Measurements from ENCODE around the gene PLEKHM3.

The PLEKHM3 gene

DNA sequence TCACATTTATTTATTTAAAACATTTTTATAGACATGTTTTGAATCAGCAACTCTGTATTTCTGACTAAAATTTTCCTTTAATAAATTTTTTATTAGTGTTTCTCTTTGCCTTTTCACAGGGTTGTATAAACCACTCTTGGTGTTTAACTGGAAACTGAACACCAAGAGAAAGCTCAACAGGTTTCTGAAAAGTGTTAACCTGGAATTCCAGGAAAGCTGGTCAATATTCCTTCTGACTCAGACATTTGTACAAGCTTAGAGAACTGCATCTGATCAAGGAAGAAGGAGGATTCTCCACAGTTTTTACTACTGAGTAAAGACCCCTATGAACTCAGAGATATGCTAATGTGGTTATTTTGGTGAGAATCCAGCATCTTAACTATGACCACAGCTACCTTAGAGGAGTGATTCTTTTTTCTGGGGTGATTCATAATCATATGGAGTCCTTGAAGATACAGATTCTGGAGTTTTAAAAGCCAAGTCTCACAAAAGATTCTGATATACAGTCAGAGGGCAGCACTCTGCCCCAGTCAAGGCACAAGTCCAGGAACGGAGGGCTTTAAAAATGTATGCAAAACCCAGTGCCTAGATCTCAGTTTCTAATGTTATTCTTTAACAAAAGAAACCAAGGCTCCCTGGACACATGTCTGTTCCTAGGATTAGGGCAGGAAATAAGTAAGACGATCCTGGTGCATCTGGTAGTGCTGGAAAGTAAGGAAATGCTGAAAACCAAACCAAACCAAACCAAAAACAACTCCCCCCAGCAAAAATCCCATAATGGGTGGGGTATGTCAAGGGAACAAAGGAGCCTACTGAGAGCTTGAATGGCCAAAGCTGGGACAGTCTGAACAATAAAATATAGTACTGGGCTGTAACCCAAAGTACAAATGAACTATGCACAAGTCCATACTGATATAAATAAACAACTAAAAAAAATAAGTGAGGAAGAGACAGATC, 170.6 kb downstream of the PLEKHM3 start:
- H3K4me3 ChIP-seq (ENCODE audit: low read length), result no peak overlapping the region
- TF ChIP-seq ZNF274 (IDR thresholded peaks at IDR 0.05; ENCODE audit: low read depth, low read length), result no peak

DNA sequence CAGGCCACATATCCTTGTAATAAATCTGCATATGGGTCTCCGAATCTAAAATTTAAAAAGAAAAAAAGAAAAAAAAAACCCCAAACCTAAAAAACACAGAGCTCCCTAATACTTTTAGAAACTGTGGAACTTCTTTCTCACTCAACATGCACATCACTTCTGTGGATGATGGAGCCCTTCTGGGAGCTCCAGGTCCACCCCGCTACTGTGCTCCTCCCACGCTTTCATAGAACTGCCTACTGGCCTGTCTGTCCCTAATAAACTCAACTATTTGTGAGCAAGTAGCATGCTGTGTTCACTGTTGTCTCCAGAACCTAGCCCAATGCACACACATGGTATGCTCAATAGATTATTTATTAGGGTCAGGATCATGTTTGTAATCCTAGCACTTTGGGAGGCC, 172.5 kb downstream of the PLEKHM3 start:
- H3K4me3 ChIP-seq (ENCODE audit: low read length), result no peak overlapping the region
- TF ChIP-seq ZNF274 (IDR thresholded peaks at IDR 0.05; ENCODE audit: low read depth, low read length), result no peak

- TF ChIP-seq ZNF274 (IDR thresholded peaks at IDR 0.05; ENCODE audit: low read depth, low read length), result no peak
- H3K4me3 ChIP-seq (ENCODE audit: low read length), result no peak overlapping the region
Measured at GRCh38 chr2:207849443-207849842, 175.9 kb downstream of the PLEKHM3 start.

DNA sequence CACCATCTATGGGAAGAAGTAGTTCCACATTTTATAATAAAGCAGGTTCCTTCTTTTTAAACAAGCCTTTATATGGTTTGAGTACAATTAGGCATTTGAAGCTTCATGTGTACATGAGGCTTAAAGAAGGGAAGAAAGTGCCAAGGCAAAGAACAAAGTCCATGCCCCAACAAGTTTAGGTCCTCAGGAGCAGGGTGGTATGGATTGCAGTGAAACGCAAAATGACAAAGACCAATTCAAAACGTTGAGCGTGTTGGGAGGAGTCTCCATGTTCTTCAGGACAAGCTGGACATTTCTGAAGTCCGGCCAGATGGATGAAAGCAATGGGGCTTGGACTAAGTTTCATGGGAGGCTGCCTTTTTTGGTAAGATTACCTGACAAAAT, 176.8 kb downstream of the PLEKHM3 start:
- H3K4me3 ChIP-seq (ENCODE audit: low read length), result no peak overlapping the region
- TF ChIP-seq ZNF274 (IDR thresholded peaks at IDR 0.05; ENCODE audit: low read depth, low read length), result no peak

DNA sequence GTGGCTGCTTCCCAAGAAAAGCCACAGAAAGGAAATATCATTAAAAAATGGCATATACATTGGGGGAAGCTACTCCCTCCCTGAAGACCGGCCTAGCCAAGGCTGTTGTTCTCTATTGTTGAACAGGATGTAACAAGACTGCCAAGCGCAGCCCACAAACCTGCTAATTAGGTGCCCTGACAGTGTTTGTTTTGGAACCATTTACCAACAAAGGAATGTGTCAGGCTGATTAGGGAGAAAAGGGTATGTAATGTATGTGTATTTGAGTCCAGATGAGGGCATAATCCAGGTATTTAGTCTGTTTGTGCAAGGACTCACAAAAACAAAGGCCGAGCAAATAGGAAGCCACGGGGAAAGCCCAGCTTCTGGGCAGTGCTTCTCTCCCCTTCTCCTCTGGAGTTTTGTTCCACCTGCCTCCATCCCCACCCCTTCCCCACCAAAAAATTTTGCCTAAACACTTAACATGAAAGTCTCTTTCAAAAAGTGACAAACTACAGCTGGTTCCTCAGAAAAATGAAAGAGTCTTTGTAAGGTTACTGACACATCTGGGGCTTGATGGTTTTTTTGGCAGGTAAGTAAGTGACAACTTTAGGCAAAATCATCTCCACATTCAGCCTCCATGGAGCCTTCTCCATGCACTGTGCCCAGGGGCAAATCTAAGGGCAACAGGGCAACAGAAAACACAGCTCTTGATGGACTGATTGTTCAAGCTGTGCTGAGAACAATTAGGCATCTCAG, 177.4 kb downstream of the PLEKHM3 start:
- TF ChIP-seq ZNF274 (IDR thresholded peaks at IDR 0.05; ENCODE audit: low read depth, low read length), result no peak
- no peak overlapping the region for H3K4me3 ChIP-seq (ENCODE audit: low read length)

DNA sequence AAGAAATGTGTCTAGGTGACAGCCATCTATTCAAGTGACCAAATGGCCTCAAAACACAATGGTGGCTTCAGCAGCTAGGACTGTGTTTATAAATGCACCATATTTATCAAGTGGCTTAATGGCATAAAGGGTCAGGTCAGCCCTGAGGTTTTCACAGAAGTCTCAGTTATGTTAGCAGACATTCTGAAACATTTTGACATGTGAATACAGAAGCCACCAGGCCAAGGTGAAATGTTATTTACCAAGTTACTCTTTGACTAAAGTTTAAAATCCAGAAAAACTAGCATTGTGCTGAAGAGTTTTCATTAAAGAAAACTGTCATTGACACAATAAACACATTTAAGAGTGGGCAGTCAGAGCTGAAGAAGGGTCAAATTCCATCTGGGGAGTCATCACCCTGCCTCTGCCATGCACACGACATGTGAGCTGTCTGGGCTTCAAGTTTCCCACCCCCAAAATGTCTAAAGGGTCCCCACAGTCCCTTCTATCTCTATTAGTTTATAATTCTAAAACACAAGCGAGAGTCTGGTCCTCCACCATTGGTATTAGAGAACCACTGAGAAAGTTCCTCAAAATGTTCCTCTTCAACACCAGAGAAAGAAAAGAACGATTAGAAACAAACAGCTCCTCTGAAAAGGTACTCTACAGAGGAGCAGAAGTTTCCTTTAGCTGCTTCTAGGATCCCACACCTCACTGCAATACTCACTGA, 178.1 kb downstream of the PLEKHM3 start:
- no peak for TF ChIP-seq ZNF274 (IDR thresholded peaks at IDR 0.05; ENCODE audit: low read depth, low read length)
- no peak overlapping the region for H3K4me3 ChIP-seq (ENCODE audit: low read length)

- no peak overlapping the region for H3K4me3 ChIP-seq (ENCODE audit: low read length)
- no peak for TF ChIP-seq ZNF274 (IDR thresholded peaks at IDR 0.05; ENCODE audit: low read depth, low read length)
Measured at GRCh38 chr2:207845202-207845864, 180.0 kb downstream of the PLEKHM3 start.

DNA sequence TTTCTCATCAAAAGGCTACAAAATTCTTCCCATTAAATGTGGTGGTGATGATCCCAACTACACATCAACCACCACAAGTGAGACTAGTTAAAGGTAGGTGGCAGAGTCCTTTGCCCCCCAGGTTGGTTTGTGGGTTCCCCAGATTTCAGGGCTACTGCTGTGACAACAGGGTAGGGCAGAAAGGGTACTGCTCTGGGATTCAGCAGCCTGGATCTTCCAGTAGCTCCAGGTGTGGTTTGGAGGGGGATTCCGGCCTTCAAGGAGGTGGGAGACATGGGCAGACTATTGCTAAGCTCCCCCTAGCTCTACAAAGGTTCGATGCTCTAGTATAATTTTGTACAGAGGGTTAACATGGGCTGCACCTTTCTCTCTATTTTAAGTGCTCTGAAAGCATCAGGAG, 180.7 kb downstream of the PLEKHM3 start:
- H3K4me3 ChIP-seq (ENCODE audit: low read length), result no peak overlapping the region
- TF ChIP-seq ZNF274 (IDR thresholded peaks at IDR 0.05; ENCODE audit: low read depth, low read length), result no peak

DNA sequence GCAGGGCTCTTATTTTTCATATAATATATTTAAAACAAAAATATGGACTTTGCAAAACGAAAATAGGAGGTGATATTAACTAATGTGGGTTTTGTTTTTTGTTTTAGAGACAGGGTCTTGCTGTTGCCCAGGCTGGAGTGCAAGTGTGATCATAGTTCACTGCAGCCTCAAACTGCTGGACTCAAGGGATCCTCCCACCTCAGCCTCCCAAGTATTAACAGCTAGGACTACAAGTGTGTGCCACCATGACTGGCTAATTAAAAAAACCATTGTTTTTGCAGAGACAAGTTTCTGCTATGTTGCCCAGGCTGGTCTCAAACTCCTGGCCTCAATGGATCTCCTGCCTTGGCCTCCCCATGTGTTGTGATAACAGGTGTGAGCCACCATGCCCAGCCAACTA, 185.2 kb downstream of the PLEKHM3 start:
- TF ChIP-seq ZNF274 (IDR thresholded peaks at IDR 0.05; ENCODE audit: low read depth, low read length), result no peak
- no peak overlapping the region for H3K4me3 ChIP-seq (ENCODE audit: low read length)

GRCh38 chr2:207839575-207839974, 185.8 kb downstream of the PLEKHM3 start:
- no peak overlapping the region for H3K4me3 ChIP-seq (ENCODE audit: low read length)
- TF ChIP-seq ZNF274 (IDR thresholded peaks at IDR 0.05; ENCODE audit: low read depth, low read length), result no peak

- TF ChIP-seq ZNF274 (IDR thresholded peaks at IDR 0.05; ENCODE audit: low read depth, low read length), result no peak
- no peak overlapping the region for H3K4me3 ChIP-seq (ENCODE audit: low read length)
Measured at GRCh38 chr2:207839028-207839427, 186.3 kb downstream of the PLEKHM3 start.

DNA sequence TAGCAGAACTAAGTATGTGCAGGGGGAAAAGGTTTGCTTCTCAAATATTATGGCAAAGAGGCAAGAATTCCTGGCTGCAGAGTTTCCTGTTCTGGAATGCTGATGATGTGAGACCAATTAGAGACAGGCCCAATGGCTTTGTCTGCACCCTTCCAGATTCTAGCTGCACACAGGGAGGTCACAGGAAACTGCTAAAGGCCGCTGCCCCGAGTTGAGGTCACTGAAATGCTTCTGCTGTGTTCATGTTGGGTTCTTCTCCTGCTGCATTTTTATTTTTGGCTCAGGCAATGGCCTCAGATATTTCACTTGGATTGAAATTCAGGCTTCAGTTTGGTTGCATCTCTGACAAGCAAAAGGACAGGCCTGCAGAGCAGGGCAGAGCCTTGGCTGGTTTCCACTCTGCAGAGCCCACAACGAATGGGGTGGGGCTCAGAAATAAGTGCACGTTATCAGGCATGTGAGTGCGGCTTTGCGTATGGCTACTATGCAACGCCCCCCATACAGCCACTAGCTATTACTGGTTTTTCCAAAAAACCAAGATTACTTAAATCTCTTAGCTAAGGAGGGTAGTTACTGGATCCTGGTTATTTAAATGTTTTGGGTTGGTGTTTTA, 188.7 kb downstream of the PLEKHM3 start:
- no peak for TF ChIP-seq ZNF274 (IDR thresholded peaks at IDR 0.05; ENCODE audit: low read depth, low read length)
- H3K4me3 ChIP-seq (ENCODE audit: low read length), result no peak overlapping the region

DNA sequence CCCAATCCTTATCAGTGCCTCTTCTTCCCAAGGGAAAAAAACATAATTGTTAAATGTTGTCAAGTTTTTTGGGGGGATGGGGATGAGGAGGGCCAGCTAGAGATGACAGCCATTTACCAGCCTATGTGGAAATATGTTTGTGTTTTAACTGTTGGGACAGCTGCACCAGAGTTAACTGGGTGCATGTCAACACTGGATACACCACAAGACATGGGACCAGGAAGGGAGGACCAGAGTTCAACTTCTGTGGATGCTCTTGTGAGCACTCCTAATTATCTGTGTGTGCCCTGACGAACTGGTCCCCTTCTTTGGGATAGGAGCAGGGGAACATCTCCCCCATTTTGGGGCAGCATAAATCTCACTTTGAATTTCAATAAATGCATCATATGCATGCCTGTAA, 189.5 kb downstream of the PLEKHM3 start:
- TF ChIP-seq ZNF274 (IDR thresholded peaks at IDR 0.05; ENCODE audit: low read depth, low read length), result no peak
- no peak overlapping the region for H3K4me3 ChIP-seq (ENCODE audit: low read length)

All from GM08714 (cell line).